Midbrain (tissue), 1 donor: ENCODE data around the gene NCAM1.

Experiments
- DNase-seq: peaks from one replicate; lab custom pipeline; 2025; lab: John Stamatoyannopoulos, UW

Gene NCAM1

GRCh38 chr11:113201054-113201818, 240.0 kb downstream of the NCAM1 start:
- no peak for DNase-seq

GRCh38 chr11:113202431-113202830, 241.2 kb downstream of the NCAM1 start:
- no peak for DNase-seq

- no peak for DNase-seq
Measured at GRCh38 chr11:113203141-113203753, 242.0 kb downstream of the NCAM1 start.

DNA sequence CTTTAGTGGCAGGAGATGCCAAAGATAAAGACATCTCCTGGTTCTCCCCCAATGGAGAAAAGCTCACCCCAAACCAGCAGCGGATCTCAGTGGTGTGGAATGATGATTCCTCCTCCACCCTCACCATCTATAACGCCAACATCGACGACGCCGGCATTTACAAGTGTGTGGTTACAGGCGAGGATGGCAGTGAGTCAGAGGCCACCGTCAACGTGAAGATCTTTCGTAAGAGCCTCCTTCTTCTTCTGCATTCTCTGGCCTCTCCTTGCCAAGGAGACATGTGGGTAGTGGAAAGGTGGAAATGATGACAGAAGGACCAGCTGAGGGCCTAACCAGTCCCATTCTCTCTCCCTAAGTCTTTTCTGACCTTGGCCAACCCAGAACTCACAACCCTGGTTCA, 243.1 kb downstream of the NCAM1 start:
- no peak for DNase-seq

DNA sequence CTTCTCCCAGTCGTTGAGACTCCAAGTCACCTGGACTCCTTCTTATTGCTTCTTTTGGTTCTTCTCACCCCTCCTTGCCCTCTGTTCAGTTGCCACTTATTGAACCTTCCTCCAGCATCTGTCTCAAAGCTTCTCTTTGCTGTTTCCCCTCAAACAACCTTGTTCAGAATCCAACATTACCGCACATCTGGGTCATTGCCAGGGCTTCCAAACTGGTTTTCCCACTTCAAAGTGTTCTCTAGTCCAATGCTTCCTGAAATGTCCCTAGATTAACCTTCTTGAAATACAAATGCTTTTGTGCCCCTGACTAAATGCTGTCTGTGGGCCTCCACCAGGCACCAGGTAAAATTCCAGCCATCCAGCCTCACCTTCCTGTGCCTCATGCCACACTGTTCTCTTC, 252.3 kb downstream of the NCAM1 start:
- DNase-seq, result no peak

- DNase-seq, result no peak
Measured at GRCh38 chr11:113222241-113222640, 261.0 kb downstream of the NCAM1 start.

- DNase-seq, result peak; percentile 50
Measured at GRCh38 chr11:113234888-113235287, 273.7 kb downstream of the NCAM1 start.

GRCh38 chr11:113237261-113237660, 276.0 kb downstream of the NCAM1 start:
- no peak for DNase-seq

DNA sequence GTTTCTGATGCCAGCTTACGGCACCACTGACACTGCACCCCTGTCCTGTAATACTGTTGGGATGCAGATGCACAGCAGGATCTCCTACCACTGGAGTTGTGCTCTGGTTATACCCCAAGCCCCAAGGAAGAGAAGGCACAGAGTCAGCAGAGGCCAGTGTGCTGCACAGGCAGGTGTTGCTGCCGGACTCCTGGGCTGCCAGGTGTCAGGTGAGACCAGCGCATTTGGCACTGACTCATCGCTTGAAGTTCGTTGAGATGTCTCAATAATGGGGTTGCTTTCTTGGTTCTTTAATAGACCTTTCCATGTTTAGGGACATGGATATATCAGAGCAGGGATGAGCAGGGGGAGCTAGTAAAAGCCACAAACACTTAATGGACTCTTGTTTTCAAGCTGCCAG, 277.5 kb downstream of the NCAM1 start:
- DNase-seq, result no peak

DNA sequence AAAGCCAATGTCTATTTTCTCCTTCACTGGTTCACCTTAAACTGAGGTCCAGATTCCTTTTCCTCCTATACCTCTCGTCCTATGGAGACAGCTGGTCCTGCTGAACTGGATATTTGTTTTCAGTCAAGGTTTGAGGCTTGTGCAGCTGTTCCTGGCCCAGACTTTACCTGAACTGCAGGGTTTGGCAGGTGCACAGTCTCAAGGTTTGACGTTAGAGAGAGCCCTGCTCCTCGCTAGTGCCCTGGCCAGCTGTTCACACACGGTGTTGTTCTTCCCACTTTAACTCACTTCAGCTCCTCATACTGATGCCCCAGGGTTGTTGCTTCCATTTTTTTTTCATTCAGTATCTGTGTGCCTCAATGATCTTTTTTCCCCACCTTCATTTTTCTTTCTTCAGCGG, 279.2 kb downstream of the NCAM1 start:
- DNase-seq, result no peak

DNA sequence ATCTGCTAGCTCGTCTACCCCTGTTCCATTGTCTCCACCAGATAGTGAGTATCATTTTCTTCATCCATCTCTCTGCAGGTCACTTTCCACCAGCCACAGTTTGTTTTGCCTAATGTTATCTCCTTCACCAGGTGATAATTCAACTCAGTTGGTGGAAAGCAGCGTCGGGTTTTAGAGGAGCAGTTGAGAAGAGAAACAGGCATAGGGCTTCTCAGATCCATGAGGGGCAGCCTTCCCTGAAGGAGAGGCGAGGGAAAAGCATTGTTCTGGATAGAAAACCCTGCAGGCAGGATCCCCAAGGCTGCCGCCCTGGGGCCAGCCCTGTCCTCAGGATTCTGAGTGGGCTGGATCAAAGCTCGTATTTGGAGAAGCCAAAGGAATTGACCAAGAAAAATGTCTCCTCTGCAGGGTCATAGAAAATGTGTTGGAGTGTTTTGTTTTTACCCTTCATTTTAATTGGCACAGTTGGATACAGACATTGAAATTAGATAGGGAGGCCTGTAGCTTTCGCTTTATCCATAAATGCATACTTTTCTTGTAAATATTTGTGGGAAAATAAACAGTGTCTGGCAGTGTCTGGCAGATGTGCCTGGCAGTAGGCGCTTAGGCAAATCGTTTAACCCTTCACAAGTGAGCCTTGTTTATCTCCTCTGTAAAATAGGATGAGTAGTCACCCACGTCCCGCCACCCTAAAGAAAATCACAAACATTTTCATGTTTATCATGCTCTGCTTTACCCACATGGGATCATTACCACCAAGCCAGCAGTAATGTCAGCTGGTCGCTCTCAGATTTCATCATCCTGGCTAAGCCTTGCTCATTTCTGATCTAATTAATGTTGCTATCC, 279.8 kb downstream of the NCAM1 start:
- no peak for DNase-seq

DNA sequence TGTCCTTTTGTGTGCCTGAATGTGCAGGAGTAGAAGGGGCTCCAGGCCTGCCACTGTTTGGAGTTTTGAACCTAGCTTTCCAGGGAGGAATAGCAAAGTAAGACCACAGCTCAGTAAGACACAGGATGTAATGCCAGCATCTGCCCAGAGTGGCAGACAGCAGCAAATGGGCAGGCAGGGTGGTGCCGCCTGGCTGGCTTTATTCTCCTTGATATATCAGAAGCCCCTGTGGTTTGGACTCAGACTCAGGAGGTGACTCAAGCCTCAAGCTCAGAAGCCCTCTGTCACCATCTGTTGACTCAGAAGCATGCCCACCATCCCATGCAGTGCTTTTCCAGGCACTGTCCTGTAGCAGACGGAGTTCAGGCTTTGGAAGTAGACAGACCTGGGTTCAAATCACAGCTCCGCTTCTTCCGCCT, 280.4 kb downstream of the NCAM1 start:
- DNase-seq, result no peak

DNA sequence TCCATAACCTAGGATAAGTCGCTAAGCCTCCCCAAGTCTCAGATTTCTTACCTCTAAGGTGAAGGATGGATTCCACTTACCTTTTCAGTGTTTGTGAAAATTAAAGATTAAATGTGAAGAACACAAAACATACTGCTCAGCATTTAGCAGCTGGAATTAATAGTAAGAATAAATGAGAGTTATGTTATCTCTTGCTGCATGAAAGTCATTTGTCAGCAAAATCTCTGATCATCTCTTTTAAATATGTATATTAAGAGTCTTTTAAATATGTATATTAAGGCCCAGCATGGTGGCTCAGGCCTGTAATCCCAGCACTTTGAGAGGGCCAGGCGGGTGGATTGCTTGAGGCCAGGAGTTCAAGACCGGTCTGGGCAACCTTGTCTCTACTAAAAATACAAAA, 280.8 kb downstream of the NCAM1 start:
- DNase-seq, result no peak

- peak; percentile 50 for DNase-seq
Measured at GRCh38 chr11:113242767-113243397, 281.7 kb downstream of the NCAM1 start.

DNA sequence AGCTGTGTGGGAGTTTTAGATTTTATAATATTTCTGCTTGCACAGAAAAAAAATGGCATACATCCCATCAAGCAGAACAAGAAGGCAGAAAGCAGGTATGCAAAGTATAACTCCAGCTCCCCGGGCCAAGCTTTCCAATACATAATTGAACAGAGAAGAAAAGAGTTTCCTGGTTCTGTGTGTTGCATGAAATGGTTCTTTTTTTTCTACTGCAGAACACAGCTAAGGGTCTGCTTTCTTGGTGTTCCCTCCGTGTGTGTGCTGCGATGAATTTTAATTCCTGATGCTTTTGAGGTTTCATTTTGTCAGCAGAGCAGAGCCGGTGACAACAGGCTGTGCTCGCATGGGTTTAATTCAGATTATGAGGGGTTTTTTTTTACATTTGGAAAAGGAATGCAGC, 282.5 kb downstream of the NCAM1 start:
- peak; percentile 39 for DNase-seq

GRCh38 chr11:113245216-113245615, 284.0 kb downstream of the NCAM1 start:
- DNase-seq, result no peak

- DNase-seq, result no peak
Measured at GRCh38 chr11:113247221-113247620, 286.0 kb downstream of the NCAM1 start.

DNA sequence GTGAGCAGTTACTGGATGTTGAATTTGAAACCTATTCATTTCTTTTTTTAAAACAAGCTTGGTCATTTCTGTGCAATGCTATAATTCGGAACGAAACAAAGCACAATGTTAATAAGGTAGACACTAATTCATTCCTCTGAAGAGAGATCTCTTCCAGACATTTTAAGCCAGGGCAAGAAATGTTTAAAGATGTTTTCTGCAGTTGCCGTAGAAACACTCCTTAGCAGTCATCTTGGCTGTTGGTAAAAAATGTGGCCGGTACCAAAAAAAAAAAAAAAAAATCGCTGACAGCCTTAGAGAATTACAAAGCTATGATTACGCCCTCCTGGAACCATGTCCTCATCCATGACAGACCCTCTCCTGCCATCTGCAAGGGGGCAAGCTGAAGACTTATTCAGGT, 286.7 kb downstream of the NCAM1 start:
- no peak for DNase-seq

DNA sequence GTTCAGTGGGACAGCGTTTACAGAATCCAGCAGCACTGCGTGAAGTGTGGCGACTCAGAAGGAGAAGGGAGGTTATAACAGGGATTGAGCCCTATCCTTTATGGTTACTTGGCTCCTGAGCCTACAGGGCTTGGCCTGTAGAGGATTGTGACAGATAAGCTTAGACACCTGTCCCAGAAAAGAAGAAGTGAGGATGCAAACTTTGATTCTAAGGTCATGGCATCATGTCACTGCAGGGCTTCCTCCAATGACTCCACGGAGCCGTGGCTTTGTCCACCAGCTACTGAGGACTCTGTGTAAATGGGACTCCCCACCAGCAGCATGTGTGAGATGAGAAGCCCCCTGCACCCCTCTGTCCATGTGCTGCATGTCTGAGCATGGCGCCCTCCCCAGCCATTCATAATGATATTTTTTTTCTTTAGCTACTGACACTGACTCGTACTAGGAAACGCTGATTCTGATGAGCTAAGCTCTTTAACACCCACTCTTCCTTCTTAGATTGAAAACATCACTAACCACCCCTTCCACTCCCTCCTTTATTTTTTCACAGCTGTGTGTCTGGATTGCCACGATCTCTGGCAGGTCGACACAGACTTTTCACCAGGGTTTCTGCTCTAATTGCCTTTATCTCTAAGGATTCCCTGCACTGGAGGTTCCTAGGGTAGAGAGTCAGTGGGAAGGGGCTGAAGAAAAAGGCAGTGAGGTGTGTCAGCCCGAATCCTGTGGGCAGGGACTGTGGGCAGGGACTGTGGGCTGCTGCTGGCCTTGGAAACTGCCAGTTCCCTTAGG, 287.7 kb downstream of the NCAM1 start:
- no peak for DNase-seq

GRCh38 chr11:113249491-113249763, 288.2 kb downstream of the NCAM1 start:
- no peak for DNase-seq

DNA sequence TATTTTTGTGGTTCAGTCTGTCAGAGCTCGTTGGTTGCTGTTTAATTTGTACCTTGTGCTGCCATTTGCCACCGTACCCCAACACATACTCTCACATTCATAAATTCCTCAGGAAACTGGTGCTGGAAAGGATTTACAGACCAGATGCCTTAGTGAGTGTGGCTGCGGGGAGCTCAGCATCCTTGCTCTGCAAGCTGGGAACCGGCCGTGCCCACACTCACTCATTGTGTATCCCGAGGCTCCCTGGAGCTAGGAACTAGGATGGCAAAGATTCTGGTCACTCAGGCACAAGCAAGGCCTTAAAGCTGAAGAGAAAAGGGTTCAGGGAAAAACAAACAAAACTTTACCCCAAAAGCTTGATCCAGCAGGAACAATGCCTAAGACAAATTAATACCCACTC, 288.6 kb downstream of the NCAM1 start:
- DNase-seq, result no peak

DNA sequence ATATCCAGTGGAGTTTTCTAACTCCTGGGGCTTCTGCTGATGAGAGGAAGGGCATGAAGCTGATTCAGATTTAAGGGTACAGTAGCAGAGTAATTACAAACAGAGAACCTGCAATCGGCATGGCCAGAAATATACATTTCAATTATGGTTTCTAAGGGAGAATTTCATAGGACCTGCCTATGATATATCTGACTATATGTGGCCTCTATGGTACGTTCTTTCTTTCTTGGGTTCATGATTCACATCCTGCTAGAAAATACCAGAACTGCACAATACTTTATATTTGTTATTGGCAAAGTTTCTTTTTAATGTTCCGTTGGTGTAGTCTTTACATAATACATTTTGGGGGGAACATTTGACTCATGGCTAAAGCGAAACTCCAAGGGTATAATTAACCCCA, 290.1 kb downstream of the NCAM1 start:
- DNase-seq, result no peak
